ENCODE measurements around the gene LYSMD1.

Gene LYSMD1

DNA sequence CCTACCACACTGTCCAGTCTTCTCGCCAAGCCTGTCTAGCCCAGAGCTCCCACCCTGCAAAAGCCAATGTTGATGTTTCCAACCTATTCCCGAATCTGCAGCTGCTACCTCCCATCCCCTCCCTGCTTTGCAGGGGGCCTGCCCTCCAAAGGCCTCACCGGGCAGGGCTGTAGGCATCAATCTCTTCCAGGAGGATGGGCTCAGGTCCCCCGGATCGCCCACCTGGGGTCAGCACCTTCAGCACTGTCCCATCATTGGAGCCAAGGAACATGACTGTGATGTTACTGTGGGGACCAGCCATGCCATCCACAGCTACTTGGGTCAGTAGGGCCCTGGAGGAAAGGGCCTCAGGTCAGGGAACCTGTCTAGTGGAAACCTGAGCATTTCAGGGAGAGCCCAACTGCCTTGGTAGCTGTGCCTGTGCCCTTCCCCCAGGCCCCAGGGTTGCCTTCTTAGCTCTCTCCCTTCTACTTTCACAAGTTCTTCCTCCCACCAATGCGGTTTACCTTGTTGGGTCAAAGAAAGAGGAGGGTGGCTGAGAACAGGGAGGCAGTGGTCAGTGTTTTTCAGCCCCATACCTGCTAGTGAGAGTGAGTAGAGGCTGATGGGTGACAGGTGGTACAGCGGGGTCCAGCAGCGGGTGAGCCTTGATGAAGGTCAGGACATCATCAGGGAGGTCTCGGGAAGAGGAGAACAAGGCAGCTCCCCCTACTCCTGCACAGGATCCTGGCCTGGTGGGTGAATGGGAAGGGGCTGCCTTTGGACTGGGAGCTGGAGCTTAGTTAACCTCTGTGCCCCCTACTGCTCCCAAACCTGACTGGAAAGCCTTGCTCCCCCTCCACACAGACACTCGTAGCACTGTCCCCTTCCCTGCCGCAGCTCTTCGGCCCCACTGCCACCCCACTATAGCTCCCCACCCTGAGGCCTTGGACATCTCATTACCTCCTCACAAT is 30.0 kb downstream of the LYSMD1 start:
- DNase-seq = no peak

- no peak for DNase-seq
These were observed 30.7 kb downstream of the LYSMD1 start for GRCh38 chr1:151134991-151135390.

DNA sequence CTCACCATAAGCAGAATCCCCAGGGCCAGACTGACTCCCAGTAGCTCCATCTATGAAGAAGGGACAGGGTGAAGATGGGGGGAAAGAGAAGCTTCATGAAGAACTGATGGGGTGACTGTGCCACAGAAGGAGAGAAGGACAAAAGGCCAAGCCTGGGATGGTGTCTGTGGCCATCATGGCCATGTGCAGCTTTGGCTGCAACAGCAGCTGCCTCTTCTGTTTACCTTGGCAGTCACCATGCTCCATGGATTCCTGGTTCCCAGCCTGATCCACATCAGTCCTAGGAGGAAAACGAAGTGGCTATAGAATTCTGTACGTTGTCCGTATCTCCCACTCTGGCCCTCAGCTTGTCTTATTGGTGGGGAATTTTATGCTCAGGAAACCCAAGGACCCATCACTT is 31.3 kb downstream of the LYSMD1 start:
- no peak for DNase-seq

GRCh38 chr1:151133018-151133806 is 32.5 kb downstream of the LYSMD1 start:
- no peak for DNase-seq

DNA sequence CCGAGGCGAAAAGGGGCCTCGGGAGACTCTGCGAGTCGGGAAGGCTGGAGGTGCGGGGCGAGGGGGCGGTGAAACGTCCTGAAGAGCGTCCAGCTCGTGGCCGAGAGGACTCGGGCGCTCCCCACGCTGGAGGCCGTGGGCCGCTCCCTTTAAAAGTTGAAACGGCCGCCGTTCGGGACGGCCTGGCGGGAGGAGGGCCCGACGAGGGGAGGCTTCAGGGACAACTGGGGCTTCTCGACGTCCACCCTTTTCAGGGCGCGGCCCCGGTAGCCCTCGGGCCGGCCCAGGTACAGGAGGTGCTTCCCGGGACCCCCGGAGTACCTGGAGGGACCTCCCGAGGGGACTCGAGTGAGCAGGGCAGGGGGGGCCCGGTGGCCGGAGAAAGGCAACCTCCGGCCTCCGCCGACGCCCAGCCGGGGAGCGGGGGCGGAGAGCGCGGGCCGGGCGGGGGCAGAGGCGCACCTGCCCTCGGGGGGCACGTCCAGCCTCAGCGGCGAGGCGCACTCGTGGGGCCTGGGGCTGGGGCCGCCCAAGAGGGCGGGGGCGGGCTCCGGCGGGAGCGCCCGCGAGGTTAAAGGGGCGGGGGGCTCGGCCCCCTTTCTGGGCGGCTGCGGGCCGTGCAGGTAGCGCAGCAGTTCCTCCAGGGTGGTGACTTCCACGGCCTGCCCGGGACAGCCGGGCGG is 33.2 kb downstream of the LYSMD1 start:
- no peak for DNase-seq

DNA sequence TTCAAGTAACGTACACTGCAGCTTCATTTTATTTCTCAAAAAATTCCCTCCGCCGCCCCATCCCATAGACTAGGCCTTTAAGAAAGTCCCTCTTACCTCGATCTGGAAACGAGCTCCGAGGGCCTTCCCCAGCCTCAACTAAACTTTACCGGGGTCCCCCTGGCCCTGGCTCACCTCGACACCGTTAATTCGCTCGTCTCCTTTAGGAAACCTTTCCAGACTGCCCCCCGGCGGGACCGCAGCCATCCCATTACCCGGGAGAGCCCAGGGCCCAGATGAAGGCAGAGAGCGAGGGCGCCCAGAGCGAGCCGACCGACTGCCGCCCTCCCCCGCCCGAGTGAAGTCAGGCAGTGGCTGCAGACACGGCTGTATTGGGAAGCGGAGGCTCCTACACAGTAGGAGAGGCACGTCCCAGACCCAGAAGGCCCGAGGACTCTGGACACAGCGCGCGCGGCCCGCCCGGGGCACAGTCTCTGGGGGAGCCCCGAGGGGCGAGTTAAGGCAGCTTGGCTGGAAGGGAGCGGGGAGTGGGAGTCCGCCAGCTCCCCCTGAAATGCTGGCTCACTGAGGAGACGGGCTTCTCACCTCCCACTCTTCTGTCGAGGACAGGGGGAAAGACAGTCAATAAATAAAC is 33.9 kb downstream of the LYSMD1 start:
- no peak for DNase-seq

DNA sequence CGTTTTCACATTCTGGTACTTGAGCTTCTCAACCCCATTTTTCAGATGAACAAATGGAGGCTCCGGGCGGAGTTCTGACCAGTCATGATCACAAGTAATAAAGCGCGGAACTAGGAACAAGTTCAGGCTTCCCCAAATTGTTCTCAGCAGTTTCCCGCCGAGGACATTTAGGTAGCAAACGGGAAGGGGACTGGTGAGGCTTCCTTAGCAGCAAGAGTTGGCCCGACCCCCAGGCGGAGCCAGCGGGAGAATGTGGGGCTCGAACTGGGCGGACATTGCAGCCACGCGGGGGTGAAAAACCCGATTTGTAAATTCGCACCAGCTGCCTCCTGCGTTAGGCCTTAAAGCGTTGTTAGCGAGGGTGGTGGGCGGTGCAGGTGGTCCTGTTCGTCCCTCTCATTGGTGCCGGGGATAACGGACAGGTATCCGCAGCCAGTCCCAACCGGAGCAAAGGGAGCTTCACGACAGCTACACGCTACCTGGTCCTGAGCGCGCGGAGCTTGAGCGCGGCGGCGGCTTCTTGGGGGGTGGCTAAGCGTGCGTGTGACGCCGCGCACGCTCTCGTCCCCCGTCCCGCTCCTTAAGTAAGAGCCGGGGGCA is 34.6 kb downstream of the LYSMD1 start:
- no peak for DNase-seq

DNA sequence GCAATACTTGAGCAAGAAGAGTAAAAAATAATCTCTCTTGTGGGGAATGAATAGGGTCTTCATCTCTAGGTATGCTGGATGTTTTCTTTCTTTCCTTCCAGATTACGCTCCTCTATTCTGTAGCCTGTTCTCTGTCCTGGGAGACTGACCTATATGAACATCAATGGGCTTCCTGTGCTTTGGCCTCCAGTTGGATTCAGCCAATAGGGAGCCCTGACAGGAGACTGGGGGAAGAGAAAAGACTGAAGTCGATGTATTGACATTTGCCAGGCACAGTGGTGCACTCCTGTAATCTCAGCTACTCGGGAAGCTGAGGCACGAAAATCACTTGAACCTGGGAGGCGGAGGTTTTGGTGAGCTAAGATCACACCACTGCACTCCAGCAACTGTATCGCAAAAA is 36.9 kb downstream of the LYSMD1 start:
- DNase-seq = no peak

DNA sequence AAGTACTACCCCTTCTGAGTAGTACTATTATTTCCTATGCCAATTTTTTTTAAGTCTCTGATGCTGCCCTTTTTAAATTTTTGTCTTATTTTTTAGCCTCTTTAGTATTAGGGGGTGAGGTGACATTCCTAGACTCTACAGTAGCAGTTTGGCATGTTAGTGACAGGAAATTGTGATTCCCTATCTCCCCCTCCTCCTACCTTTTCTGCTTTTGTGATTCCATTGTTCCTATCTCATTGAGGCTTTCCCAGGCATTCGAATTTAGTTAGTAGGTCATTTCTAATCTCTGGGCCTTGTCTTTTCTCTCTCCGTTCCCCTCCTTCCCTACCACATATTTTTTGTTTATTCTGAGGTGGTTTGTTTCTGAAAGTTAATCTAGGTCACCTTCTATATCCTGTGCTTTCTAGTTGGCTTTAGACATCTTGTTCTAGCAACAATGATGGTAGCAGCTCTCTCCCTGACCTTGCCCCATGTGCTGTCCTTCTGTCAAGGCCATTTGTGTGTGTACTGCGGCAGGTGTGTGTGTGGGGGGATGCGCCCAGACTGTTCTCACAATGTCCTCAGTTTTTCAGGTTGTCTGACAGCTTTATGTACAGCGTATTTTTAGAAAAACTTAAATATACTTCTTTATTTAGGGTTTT is 40.8 kb downstream of the LYSMD1 start:
- DNase-seq = no peak

GRCh38 chr1:151113877-151114276 is 51.8 kb downstream of the LYSMD1 start:
- DNase-seq = no peak
